Neural crest cell (in vitro differentiated cells): Measurements from ENCODE around the gene TSFM. TPM values are rescaled to one million over a fixed set of nuclear protein-coding genes. Genes with fewer than 3 reads are reported as not detected.
A peak's percentile ranks its signal among the peaks of the same experiment; 100 is the strongest.

Source experiments
- DNase-seq: peaks from one replicate; pipeline ENCODE4 v3.0.0; 2021; ENCODE audit warnings: low read depth, mixed read lengths, low spot score
- H3K27ac Mint-ChIP-seq: one replicate; pipeline ENCODE4 v1.8.0; 2021; ENCODE audit warnings: mild to moderate bottlenecking, mixed read lengths; ENCODE audit not compliant: unreplicated experiment
- H3K27me3 Mint-ChIP-seq: 2 replicates; pipeline ENCODE4 v1.8.0; 2021; ENCODE audit warnings: low read depth, mild to moderate bottlenecking, mixed read lengths
- H3K36me3 Mint-ChIP-seq: 2 replicates; pipeline ENCODE4 v1.8.0; 2021; ENCODE audit warnings: low read depth, mild to moderate bottlenecking, mixed read lengths
- H3K4me1 Mint-ChIP-seq: 2 replicates; pipeline ENCODE4 v1.8.0; 2021; ENCODE audit warnings: mixed read lengths
- H3K4me3 Mint-ChIP-seq: one replicate; pipeline ENCODE4 v1.8.0; 2021; ENCODE audit warnings: mild to moderate bottlenecking, mixed read lengths
- H3K9me3 Mint-ChIP-seq: 2 replicates; pipeline ENCODE4 v1.8.0; 2021; ENCODE audit warnings: mixed read lengths
- CTCF ChIP-seq: fragments of 200-600 bp; sonication (generic); conservative IDR thresholded peaks from 2 replicates; pipeline ENCODE4 v1.5.0; 2021; ENCODE audit warnings: antibody characterized with exemption, mild to moderate bottlenecking
- total RNA-seq: library from RNA; stranded (reverse); gene quantifications from 2 replicates; pipeline ENCODE4 v1.2.1, GENCODE V29; 2021

TSFM gene
- total RNA-seq, 1 donor from 2014 or later = 32.3 TPM

- Mint-ChIP-seq H3K9me3 (no peaks in the 10 kb centered on the region), H3K27ac (no peak overlapping the region), H3K27me3 (peaks cover 67% of the 10 kb centered on the region), H3K36me3 (peaks cover 10% of the 10 kb centered on the region), H3K4me3 (no peak overlapping the region), H3K4me1 (peaks cover 24% of the 10 kb centered on the region)
- TF ChIP-seq CTCF = no peak
- DNase-seq = no peak
These were observed 14.7 kb upstream of the TSFM start for GRCh38 chr12:57767876-57768275.

GRCh38 chr12:57769594-57769993 is 13.0 kb upstream of the TSFM start:
- H3K36me3 Mint-ChIP-seq = peaks cover 10% of the 10 kb centered on the region
- H3K27me3 Mint-ChIP-seq = peaks cover 50% of the 10 kb centered on the region
- peak overlapping the region; percentile 58 for H3K4me3 Mint-ChIP-seq
- H3K27ac Mint-ChIP-seq = no peak overlapping the region
- no peak for DNase-seq
- H3K9me3 Mint-ChIP-seq = no peaks in the 10 kb centered on the region
- TF ChIP-seq CTCF = no peak
- peaks cover 27% of the 10 kb centered on the region for H3K4me1 Mint-ChIP-seq

GRCh38 chr12:57770734-57771133 is 11.9 kb upstream of the TSFM start:
- H3K9me3 Mint-ChIP-seq = no peaks in the 10 kb centered on the region
- DNase-seq = no peak
- peaks cover 29% of the 10 kb centered on the region for H3K4me1 Mint-ChIP-seq
- H3K36me3 Mint-ChIP-seq = peaks cover 12% of the 10 kb centered on the region
- H3K27ac Mint-ChIP-seq = no peak overlapping the region
- peaks cover 38% of the 10 kb centered on the region for H3K27me3 Mint-ChIP-seq
- peak overlapping the region; percentile 66 for H3K4me3 Mint-ChIP-seq
- TF ChIP-seq CTCF = no peak

- Mint-ChIP-seq H3K27me3 (peaks cover 32% of the 10 kb centered on the region), H3K4me1 (peaks cover 28% of the 10 kb centered on the region), H3K4me3 (peak overlapping the region; percentile 99), H3K36me3 (peaks cover 14% of the 10 kb centered on the region), H3K9me3 (no peaks in the 10 kb centered on the region), H3K27ac (peak overlapping the region; percentile 100)
- DNase-seq = peak; percentile 75
- TF ChIP-seq CTCF = no peak
These were observed 11.2 kb upstream of the TSFM start for GRCh38 chr12:57771236-57771872.

- peaks cover 22% of the 10 kb centered on the region for H3K4me1 Mint-ChIP-seq
- no peaks in the 10 kb centered on the region for H3K9me3 Mint-ChIP-seq
- H3K27ac Mint-ChIP-seq = peak within 1 kb of the TSS; percentile 100
- TF ChIP-seq CTCF = no peak
- H3K36me3 Mint-ChIP-seq = peaks cover 14% of the 10 kb centered on the region
- H3K4me3 Mint-ChIP-seq = peak within 1 kb of the TSS; percentile 99
- H3K27me3 Mint-ChIP-seq = peaks cover 26% of the 10 kb centered on the region
- DNase-seq = peak; percentile 89
These were observed 10.6 kb upstream of the TSFM start, which contains the start of gene METTL1 for GRCh38 chr12:57771873-57772428. Gene METTL1, minus strand, starts transcription at chr12:57772105. Its CDS starts 22 bp downstream, at chr12:57772083.
